ENCODE measurements around the gene MAN2A2.

DNA sequence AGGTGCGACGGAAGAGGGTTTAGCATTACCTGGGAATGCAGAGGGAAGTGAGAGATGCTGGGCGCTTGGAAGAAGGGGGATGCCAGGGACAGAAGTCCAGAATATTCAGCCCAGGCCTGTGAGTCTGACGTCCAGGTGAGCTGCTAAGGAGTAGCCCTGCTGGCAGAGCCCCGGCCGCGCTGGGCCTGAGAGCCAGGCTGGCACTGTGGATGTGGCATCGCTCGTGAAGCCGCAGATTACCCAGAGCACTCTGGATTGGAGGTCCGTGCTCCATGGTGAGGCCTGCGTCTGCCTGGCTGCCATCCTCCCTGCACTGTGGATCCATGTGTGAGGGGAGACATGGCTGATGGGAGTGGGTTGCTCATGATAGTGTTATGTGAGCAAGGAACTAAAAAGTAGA lies 14.5 kb downstream of the MAN2A2 start:
- TF ChIP-seq, protein P1, sequence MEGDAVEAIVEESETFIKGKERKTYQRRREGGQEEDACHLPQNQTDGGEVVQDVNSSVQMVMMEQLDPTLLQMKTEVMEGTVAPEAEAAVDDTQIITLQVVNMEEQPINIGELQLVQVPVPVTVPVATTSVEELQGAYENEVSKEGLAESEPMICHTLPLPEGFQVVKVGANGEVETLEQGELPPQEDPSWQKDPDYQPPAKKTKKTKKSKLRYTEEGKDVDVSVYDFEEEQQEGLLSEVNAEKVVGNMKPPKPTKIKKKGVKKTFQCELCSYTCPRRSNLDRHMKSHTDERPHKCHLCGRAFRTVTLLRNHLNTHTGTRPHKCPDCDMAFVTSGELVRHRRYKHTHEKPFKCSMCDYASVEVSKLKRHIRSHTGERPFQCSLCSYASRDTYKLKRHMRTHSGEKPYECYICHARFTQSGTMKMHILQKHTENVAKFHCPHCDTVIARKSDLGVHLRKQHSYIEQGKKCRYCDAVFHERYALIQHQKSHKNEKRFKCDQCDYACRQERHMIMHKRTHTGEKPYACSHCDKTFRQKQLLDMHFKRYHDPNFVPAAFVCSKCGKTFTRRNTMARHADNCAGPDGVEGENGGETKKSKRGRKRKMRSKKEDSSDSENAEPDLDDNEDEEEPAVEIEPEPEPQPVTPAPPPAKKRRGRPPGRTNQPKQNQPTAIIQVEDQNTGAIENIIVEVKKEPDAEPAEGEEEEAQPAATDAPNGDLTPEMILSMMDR (IDR thresholded peaks at IDR 0.05 in 4 of 5, conservative IDR thresholded peaks at IDR 0.05 in 1 of 5) = no peak
- TF ChIP-seq POLR2A (IDR thresholded peaks at IDR 0.05) = no peak
